Stimulated activated CD8-positive, alpha-beta memory T cell treated with anti-CD3 and anti-CD28 coated beads, Interleukin-15, amount 100 ng/mL, for 24 hours (primary cell): ENCODE data around the gene RERE.

Experiments used
- DNase-seq: peaks from one replicate; pipeline ENCODE4 v3.0.0-alpha.2; 2020; ENCODE audit warnings: low read depth

Gene RERE

DNA sequence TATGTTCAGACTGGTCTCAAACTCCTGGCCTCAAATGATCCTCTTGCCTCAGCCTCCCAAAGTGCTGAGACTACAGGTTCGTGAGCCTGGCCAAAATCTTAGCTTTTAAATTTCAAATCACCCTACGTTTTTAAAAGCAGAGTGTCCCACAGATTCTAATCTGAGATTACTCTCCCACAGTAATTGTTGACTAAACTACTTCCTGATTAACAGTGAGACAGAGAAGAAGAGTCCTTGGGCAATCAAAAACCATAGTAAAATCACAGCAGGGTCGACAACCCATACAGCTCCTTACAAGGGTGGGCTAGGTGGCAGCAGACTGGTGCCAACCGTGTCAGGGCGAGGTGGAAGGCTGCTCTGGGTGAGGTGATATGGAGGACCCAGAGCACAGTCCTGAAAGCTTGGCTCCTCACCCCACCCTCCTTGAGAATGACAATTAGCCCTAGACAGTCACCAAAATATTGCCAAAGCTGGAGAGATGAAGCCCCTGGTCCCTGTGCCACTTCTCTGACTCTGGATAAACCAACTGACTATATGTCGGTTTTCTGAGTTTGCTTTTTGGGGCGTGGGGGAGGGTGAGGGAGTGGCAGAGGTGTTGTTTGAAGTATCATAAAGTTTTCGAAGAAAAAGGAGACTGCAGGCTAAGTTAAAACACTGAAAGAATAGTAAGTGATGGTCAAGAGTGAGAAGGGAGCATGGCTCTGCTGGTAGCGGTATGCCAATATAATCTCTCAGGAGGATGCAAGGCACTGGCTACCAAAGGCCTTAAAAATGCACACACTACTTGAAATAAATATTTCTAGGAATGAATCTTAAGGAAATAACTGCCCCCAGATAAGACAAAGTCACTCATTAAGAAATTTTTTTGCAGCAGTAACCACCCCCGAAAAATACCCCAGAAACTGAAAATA lies 412.7 kb downstream of the RERE start:
- no peak for DNase-seq

DNA sequence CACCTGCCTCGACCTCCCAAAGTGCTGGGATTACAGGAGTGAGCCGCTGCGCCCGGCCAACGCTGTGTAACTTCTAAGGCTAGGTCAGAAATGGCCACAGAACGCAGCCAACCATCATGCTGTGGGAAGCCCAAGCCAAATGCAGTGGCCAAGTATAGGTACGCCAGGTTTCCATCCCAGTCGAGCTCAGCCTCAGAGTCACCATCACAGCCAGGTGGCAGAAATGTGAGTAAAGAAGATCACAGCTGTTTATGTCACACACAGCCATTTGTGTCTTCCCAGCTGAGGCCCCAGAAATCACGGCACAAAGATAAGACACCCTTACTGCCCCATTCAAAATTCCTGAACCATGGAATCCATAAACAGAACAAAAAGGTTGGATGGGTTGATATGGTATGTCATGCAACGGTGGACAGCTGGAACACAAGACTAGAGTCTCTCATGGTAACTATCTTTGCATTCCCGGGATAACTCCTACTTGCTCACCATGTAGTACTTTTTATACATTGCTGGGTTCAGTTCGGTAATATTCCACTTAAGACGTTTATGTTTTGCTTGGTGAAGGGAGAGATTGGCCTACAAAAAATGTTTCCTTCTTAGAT lies 415.2 kb downstream of the RERE start:
- no peak for DNase-seq

DNA sequence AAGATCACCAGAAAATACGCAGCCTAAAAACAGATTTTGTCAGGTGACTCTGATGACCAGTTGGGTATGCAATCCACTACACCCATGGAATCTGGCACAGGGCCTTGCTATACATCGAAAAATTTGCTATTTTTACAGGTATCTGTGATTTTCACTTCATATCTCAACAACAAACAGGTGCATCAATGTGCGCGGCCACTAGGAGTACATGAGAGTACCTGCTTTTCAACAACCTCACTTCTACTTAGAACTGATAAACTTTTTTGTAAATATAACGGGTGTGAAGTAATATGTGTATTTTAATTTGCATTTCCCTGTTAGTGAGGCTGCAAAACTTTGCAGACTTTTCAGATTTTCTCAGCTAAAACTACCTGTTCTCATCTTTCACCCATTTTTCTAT lies 418.8 kb downstream of the RERE start:
- DNase-seq: no peak

DNA sequence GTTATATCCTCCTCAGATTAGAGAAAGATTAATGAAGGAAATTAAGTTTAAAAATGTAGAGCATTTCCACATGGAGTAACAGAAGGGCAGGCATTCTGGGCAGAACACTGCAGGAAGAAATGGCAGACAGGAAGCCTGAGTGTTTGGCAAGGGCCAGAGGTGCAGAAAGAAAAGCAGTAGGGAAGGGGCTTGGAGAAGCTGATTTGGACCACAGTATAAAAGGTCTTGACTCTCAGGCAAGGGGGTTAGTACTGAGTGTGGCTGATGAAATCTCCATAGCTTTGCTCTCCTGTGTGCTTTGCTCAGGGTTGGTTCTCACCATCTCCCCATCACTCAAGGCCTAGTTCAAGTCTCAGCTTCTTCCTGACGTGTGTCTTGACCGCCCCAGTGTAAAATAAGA lies 419.4 kb downstream of the RERE start:
- DNase-seq: no peak

DNA sequence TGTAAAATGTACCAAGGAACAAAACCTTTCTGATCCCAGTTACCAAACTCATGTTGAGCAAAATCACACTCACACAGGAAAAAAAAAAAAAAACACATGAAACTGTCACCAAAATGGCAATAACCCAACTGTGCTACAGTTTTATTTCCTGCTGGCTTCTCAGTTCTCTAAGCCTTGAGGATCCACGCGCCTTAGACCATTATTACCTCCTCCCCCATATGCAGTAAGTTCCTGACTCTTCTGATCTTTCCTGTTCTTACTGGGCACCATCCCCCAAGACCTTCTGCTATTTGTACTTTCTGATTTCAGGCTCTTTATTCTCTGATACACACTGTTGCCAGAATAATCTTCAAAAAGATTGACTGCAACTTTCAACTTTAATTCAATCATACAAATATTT lies 419.9 kb downstream of the RERE start:
- DNase-seq: no peak

DNA sequence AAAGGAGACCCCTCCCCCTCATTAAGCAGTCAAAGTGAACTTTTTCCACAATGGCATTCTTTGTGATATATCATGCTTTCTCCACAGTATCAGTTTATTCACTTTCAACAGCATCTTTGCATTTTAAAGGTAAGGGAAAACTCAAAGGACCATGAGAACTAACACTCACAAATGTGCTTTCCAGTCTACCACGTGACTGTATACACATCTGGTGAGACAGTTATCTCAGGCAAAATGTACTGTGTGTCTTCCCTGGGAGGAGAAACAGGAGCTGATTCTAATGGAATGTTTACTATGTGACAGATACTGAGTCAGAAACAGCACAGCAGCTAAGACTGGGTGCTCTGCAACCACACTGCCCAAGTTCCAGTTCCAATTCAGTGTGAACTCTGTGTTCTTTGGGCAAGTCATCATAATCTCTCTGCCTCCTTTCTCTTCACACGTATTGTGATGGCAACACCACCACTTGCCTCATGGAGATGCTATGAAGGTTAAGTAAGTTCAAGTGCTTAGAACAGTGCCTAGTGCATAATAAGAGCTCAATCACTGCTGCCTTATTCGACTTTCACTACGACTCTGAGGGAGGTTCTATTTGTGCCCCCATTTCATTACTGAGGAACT lies 420.5 kb downstream of the RERE start:
- no peak for DNase-seq

DNA sequence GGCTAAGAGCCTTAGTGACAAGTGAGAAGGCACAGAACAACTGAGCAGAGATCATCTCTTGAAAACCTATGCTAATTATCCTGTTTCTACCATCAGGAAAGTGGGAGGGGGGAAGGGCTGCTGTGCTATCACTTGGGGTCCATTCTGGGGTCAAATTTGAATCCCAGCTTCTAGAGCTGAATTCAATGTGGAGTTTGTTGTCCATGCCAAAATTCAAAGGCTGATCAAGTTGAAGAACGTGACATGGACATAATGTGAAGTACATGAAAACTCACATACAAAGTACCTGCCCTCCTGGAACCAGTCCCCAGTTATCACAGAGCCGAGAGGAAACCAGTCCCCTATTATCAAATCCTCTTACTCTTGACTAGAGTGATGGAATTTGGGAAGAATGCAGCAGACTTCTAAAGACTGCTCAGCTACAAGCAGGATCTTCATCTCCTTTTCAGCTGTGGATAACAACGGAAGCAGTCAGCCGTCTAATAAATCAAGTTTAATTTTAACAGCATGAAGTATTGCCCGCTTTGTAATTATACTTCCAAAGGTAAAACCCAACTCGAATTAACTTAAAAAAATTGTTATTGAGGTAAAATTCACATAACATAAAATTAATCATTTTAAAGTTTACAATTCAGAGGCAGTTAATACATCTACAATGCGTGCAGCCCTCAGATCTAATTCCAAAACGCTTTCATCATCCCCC lies 421.2 kb downstream of the RERE start:
- DNase-seq: no peak

DNA sequence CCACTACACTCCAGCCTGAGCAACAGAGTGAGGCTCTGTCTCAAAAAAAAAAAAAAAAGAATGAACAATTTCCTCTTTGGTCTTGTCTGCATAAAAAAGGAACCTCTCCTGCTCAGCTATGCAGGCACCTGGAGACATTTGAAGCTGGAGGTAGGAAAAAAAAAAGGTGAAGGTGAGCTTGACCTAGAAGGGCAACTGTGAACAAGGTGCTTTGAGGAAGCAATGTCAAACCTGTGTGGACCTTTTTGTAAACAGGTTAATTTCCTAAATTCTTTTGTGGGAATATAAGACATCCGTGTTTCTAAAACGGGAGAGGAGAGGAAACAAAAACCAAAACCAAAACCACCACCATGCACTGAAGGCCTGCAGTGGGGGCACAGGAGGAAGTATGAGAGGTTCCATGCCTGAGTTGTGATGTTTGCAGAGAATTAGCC lies 422.0 kb downstream of the RERE start:
- DNase-seq: no peak

DNA sequence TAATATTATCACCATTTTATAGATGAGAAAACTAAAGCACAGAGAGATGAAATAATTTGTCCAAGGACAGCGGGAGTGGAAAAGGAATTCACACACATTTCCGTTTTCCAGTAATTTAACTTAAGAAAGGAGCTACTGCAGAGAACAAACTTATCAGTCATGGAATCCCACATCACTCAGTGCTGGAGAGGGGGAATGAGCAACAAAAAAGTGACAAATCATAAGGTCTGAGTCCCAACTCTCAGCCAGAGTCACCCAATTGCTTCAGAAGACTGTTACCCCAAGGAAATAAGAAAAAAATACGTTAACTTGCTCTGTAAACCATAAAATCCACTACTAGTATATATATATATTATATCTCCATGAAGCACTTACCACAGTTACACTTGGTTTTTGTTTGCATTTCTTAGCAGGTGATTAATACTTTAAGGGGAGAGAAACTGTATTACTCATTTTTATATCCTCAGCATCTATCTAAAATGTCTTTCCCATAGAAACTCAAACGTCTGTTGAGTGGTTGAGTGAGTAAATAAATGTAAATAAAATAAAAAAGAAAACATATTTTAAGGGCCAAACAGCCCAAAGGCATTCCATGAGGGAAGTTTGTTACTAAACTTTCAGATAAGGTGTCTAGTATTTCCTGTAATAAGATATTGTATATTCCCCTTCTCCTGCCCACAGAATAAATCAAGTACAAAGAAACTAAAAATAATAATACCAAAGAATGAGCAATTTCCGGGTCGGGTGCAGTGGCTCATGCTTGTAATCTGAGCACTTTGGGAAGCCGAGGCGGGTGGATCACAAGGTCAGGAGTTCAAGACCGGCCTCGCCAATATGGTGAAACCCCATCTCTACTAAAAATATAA lies 422.8 kb downstream of the RERE start:
- DNase-seq: no peak

DNA sequence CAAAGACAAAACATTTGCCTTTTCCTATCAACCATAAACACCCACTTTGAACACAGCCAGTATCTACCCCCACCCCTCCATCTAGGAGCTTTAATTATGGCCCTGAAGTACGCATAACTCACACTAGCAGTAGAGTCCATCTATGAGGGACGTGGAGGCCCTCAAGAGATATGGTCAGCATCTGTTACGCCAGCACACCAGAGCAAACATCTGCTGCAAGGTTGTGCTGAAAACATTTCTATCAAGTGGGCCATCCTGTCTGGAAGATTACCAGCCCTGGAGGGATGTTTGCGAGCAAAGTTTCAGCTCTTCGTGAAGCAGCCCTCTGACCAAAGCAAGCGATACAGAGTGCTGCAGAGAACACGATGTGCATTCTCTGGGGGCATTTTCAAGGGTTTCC lies 424.9 kb downstream of the RERE start:
- no peak for DNase-seq

DNA sequence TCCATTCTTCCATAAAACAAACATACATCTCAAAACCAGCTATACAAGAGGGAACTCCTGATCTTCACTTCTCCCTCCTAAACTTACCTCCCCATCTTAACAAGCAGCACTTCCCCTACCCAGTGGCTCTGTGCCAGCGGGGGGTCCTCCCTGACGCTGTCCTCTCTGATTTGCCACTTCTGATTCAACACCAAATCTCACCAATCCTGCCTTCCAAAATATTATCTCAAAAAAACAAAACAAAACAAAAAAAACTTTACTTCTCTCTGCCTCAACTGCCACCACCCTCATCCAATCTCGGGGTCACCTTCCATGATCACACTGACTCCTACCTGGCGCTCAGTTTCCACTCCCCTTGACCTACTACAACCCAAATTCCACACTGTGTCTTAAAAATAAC lies 426.7 kb downstream of the RERE start:
- DNase-seq: no peak

DNA sequence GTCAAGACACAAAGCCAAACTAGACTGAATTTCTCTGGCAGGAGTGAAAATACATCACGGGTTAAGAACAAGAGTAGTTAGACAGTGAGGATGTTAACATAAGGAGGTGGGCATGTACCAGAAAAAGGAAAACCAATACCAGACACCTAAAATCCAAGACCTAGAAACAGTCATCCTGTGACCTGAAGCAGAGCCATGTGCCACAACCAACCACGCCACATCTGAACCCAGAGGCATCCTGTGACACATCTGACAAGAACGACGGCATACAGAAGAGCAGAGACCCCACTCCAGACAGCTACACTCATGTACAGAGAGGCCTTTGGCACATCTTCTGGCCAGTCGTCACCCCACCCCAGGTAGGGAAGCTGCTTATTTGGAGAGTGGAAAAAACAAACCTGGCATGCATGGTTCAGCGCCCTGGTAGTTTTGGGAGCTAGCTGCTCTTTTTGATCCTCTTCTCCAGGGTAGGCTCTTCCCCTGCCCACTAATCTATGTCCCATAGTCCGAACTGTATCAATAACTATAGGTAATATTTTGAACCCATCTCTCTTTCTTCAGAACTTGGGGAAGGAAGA lies 427.4 kb downstream of the RERE start:
- DNase-seq: no peak

DNA sequence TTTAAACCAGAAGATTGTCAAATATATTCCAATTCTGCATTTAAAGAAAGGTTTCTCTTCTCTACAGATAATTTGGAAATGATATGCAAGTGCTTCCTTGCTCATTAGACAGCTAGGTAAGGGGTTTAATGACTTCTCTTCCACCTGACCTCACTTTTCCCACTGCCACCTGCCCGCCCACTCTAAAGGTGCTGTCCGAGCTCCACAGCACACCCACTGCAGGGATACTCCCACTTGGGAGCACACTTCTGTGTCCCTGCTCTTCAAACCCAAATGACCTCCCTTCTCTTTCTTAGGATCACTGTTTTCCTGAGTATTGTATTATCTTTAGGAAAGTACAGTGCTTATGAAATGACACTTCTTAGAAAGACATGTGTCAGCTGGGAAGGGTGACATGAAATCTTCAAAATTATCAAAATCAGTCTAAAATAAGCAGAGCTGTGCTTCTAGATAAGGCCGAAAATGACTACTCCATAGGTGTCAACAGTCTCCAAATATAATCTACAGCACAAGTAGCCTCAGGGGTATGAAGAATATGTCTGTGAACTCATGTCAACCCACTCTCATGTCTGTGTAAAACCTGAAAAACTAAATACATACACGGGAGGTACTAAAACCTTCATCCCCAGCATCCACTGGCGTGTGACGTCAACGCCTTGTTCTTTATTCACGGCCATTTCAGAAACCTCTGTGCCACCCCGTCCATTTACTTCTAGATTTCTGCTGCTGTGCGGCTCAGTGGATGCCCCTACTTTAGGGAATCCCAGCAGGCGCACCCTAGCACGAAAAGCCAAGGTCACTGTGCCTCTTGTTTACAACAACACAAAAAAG lies 428.5 kb downstream of the RERE start:
- no peak for DNase-seq

DNA sequence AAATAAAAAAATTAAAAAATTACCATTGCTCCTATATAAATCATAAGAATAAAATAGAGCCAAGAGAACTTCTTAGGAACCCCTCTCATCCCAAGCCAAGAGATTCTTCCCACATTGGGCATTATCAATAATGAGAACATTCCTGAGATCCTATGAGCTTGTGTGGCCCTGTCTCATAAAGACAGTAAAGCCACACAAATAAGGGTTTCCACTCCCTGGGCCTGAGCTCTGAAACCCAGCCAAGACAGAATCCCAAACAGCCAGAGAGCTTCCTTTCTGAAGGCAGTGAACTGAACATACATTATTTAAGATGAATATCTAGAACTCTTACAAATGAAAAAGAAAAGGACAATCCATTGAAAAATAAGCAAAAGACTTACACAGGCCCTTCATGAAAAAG lies 431.2 kb downstream of the RERE start:
- no peak for DNase-seq

DNA sequence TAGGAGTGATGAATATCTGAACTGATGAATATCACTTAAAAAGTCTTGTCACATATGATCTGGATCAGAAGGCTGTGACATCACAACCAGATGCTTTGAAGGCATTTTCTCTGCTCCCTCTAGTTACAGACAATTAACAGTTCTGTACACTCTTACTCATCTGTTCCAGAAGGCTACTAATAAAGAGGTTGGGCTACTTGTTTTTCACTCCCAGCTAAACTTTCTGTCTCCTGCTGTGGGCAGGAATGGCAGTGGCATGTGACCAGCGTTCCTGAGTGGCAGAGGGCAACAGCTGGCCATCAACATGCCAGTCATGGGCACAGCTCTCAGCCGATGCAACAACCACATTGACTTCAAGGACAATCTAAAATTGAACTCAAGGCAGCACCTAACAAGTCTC lies 432.9 kb downstream of the RERE start:
- DNase-seq: no peak

DNA sequence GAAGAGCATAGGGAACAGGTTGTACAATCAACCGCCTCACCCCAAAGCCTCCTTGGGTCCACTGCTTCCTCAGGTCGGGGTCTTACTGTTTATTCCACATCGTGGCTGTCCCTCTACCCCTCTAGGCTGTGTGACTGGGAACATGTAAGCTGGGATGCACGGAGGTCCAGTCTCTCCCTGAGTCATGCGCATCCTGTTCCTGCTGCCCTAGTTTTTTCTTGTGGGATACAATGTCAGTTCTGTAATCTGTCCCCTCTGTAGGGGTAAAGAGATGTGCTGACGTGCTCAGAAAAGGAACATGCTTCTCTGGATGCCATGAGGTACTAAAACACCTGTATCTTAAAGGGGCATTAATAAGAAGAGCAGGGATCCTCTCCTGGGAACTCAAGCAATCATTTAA lies 433.4 kb downstream of the RERE start:
- no peak for DNase-seq

DNA sequence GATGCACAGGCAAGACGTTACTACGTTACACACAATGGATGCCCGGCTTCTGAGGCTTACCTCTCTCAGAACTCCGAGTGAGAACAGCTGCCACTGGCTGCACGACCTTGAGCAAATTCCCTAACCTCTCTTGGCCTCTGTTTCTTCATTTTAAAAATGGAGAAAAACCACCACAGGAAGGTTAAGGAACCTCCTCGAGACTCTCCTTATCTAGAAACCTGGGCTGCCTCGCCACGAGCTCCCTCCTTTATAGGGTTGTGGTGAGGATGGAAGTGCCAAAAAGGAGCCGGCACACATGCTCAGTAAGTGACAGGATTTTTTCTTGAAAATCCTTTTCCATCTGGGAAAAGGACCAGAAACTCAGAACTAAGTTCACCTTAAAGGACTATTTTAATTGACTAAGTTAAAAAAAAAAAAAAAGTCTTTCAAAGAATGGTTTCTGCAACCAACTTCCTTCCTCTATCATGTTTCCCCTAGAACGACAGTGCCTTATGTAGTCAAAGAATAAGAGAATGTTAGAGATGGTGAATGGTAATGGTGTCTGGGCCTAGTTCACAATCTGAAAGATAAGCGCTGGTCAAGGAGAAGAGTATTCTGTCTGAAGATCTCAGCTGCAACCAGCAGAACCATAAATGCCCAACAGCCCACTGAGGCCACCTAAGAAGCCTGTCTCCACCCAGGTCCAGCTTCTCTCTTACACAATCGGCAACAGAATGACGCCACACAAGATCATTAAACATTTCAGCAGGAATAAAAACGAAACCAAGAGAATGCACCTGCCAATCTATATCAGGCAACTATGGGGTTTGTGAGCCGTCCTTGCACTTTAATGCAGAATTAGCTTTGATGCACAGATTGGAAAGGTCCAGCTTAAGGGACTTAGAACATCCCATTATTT lies 434.6 kb downstream of the RERE start:
- no peak for DNase-seq

DNA sequence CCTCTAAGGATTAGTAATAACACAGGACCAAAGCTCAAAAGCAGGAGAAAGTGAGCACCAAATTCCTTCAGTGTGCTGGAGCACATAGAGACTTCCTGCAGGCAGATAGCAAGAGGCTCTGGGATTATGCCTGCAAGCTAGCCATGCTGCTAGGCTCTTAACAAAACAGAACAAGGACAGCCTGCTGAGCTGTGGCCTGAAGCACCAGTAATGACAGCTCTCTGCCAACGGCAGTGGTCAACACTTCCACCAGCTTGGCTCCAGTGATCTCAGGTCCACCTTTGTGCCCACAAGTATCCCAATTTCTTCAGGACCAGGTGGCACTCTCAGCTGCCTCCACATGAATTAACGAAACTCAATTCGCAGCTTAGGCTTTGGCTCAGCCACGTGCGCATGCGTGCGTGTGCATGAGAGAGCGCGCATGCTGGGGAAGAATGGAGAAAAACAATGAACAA lies 435.4 kb downstream of the RERE start:
- no peak for DNase-seq

DNA sequence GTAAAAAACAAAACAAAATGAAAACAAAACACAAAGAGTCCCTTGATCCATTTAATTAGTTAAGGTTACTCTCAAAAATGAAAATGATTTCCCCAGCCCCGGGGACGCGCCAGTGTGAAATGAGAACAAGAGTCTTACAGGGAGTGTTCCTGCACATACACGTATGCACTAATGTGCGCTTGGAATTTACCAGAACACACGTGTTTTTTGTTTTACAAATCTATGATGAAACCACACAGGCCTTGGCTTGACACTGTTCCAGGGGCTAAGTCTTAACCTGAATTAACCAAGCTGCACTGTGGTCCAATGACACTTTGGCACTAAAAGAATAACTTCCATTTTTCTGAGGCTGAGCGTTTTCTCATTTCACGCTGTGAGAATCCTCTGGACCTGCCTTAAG lies 435.8 kb downstream of the RERE start:
- DNase-seq: no peak
